ENCODE measurements around the gene DBF4B. TPM values are rescaled to one million over a fixed set of nuclear protein-coding genes. Genes with fewer than 3 reads are reported as not detected.

The DBF4B gene
- total and polyA plus RNA-seq, 2 of the 13 experiments (the other 11 are each of a cell fraction or from before 2014, with no cell fraction given), result 11.7 to 13.2 TPM

- TF ChIP-seq ZNF280B (CRISPR knock-in tag; IDR thresholded peaks at IDR 0.05; ENCODE audit: borderline replicate concordance) (no peak; the same call in 1 of the 2 replicates), ZNF775 (CRISPR knock-in tag; IDR thresholded peaks at IDR 0.05; ENCODE audit: borderline replicate concordance) (no peak), ZKSCAN5 (CRISPR knock-in tag; IDR thresholded peaks at IDR 0.05) (no peak), SMC3 (IDR thresholded peaks at IDR 0.05; ENCODE audit: low read length) (peak; percentile 53; the same call in 1 of the 2 replicates), ZNF615 (CRISPR knock-in tag; IDR thresholded peaks at IDR 0.05; ENCODE audit: borderline replicate concordance) (no peak), SNAI1 (CRISPR knock-in tag; IDR thresholded peaks at IDR 0.05; ENCODE audit: borderline replicate concordance) (no peak), ZNF253 (CRISPR knock-in tag; IDR thresholded peaks at IDR 0.05; ENCODE audit: borderline replicate concordance) (no peak), ZNF879 (CRISPR knock-in tag; IDR thresholded peaks at IDR 0.05) (no peak), IKZF4 (CRISPR knock-in tag; IDR thresholded peaks at IDR 0.05; ENCODE audit: borderline replicate concordance, low read depth, not compliant biosample characterization) (no peak), FLYWCH1 (CRISPR knock-in tag; IDR thresholded peaks at IDR 0.05) (no peak), RAD21 (CRISPR knock-in tag; IDR thresholded peaks at IDR 0.05) (peak; percentile 98), SALL1 (CRISPR knock-in tag; IDR thresholded peaks at IDR 0.05) (peak; percentile 62; the same call in 1 of the 2 replicates), ATF4 (CRISPR knock-in tag; IDR thresholded peaks at IDR 0.05) (peak in 1 of 2 experiments; percentile 31; a peak in 2 of 4 replicates), NKX3-1 (CRISPR knock-in tag; IDR thresholded peaks at IDR 0.05) (no peak), SIX1 (CRISPR knock-in tag; IDR thresholded peaks at IDR 0.05; ENCODE audit: borderline replicate concordance) (no peak), ZNF430 (CRISPR knock-in tag; IDR thresholded peaks at IDR 0.05) (no peak), ZSCAN25 (CRISPR knock-in tag; IDR thresholded peaks at IDR 0.05) (no peak; the same call in 1 of the 2 replicates), FOXK2 (IDR thresholded peaks at IDR 0.05) (no peak), RXRA (CRISPR knock-in tag; IDR thresholded peaks at IDR 0.05) (no peak), SATB2 (CRISPR knock-in tag; IDR thresholded peaks at IDR 0.05) (no peak), CERS6 (CRISPR knock-in tag; IDR thresholded peaks at IDR 0.05) (no peak), CEBPB (IDR thresholded peaks at IDR 0.05; ENCODE audit: borderline replicate concordance, low read depth, low read length) (no peak), ZXDC (CRISPR knock-in tag; IDR thresholded peaks at IDR 0.05) (no peak)
Measured at GRCh38 chr17:44774271-44775135, 66.0 kb downstream of the DBF4B start (continued).

Measured in HepG2 (cell line).